Astrocyte (in vitro differentiated cells and primary cell): ENCODE measurements around the gene NXPE4.

Experiments used
- EZH2 ChIP-seq: IDR thresholded peaks from 2 replicates; pipeline ENCODE4 v1.6.1; 2012; ENCODE audit warnings: mild to moderate bottlenecking, low read length, inconsistent platforms; ENCODE audit not compliant: insufficient read depth
- TF ChIP-seq, protein P1 (sequence below): IDR thresholded peaks from 2 replicates; pipeline ENCODE4 v1.5.1; 2011; ENCODE audit warnings: low read depth, mild to moderate bottlenecking, inconsistent platforms, low read length, moderate library complexity; ENCODE audit not compliant: insufficient read depth

DNA sequence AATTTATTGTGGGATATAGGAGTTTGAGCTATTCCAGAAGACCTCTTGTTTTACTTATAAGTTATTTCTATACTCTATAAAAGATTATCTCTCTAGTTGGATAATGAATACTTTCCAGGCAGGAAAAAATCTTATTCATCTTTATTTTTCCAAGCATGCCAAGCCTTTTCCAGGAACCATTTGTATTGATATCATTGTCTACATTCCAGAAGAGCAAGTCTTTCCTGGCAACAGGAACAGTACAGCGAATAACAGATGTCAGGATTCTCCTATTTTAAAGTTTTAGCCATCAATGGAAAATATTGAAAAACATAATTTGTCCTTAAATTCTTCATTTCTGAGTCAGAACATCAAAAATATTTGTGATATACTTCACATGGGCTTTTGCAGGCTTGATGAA, 30.8 kb downstream of the NXPE4 start:
- TF ChIP-seq, protein P1, sequence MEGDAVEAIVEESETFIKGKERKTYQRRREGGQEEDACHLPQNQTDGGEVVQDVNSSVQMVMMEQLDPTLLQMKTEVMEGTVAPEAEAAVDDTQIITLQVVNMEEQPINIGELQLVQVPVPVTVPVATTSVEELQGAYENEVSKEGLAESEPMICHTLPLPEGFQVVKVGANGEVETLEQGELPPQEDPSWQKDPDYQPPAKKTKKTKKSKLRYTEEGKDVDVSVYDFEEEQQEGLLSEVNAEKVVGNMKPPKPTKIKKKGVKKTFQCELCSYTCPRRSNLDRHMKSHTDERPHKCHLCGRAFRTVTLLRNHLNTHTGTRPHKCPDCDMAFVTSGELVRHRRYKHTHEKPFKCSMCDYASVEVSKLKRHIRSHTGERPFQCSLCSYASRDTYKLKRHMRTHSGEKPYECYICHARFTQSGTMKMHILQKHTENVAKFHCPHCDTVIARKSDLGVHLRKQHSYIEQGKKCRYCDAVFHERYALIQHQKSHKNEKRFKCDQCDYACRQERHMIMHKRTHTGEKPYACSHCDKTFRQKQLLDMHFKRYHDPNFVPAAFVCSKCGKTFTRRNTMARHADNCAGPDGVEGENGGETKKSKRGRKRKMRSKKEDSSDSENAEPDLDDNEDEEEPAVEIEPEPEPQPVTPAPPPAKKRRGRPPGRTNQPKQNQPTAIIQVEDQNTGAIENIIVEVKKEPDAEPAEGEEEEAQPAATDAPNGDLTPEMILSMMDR: no peak
- TF ChIP-seq EZH2: no peak
